ENCODE results near the gene VCAN. TPM values are rescaled to one million over a fixed set of nuclear protein-coding genes. Genes with fewer than 3 reads are reported as not detected.

The VCAN gene
- total RNA-seq, 4 donors from 2014 or later, result 9.4 to 49.2 (median 10.9) TPM

GRCh38 chr5:83490203-83490602 lies 18.7 kb downstream of the VCAN start:
- H3K27ac ChIP-seq, result no peak overlapping the region
- H3K4me1 ChIP-seq, result no peaks in the 10 kb centered on the region
- H3K36me3 ChIP-seq, result no peaks in the 10 kb centered on the region
- TF ChIP-seq CTCF (IDR thresholded peaks at IDR 0.05), result no peak
- TF ChIP-seq POLR2A (IDR thresholded peaks at IDR 0.05), result no peak
- no peak for TF ChIP-seq POLR2AphosphoS5 (IDR thresholded peaks at IDR 0.05)
- no peak for TF ChIP-seq EP300 (IDR thresholded peaks at IDR 0.05; ENCODE audit: low read depth)
- no peaks in the 10 kb centered on the region for H3K9me3 ChIP-seq
- no peaks in the 10 kb centered on the region for H3K27me3 ChIP-seq
- 94 to 100% methylated on average over 2 to 9 of the region's 9 CpGs for WGBS, 2 donors (ENCODE audit: low coverage in 1 of 2)
- H3K4me3 ChIP-seq, result no peak overlapping the region
- DNase-seq, result no peak
- intact Hi-C loops (cut with DNase I; ENCODE audit: low total_unique reads), result no loop called here
- in situ Hi-C loops (cut with MboI; ENCODE audit: low pct_ligation_motif_present in 1 of 4, low pct_unique_long_range_greater_than_20kb in 1 of 4, low sequenced_read_pairs in 3 of 4), result no loop called here

GRCh38 chr5:83492331-83492730 lies 20.8 kb downstream of the VCAN start:
- no peak overlapping the region for H3K27ac ChIP-seq
- intact Hi-C loops (cut with DNase I; ENCODE audit: low total_unique reads) (no loop called here), in situ Hi-C loops (cut with MboI; ENCODE audit: low pct_ligation_motif_present in 1 of 4, low pct_unique_long_range_greater_than_20kb in 1 of 4, low sequenced_read_pairs in 3 of 4) (no loop called here)
- no peak for TF ChIP-seq EP300 (IDR thresholded peaks at IDR 0.05; ENCODE audit: low read depth)
- no peak for TF ChIP-seq POLR2A (IDR thresholded peaks at IDR 0.05)
- TF ChIP-seq CTCF (IDR thresholded peaks at IDR 0.05), result no peak
- WGBS, 2 donors (ENCODE audit: low coverage in 1 of 2), result 80 to 88% methylated on average over 1 of the region's 1 CpG
- H3K4me1 ChIP-seq, result no peaks in the 10 kb centered on the region
- DNase-seq, result no peak
- no peaks in the 10 kb centered on the region for H3K36me3 ChIP-seq
- H3K9me3 ChIP-seq, result no peaks in the 10 kb centered on the region
- H3K27me3 ChIP-seq, result no peaks in the 10 kb centered on the region
- no peak overlapping the region for H3K4me3 ChIP-seq

GRCh38 chr5:83493644-83494043 lies 22.1 kb downstream of the VCAN start:
- no peaks in the 10 kb centered on the region for H3K27me3 ChIP-seq
- H3K4me3 ChIP-seq, result no peak overlapping the region
- intact Hi-C loops (cut with DNase I; ENCODE audit: low total_unique reads) (no loop called here), in situ Hi-C loops (cut with MboI; ENCODE audit: low pct_ligation_motif_present in 1 of 4, low pct_unique_long_range_greater_than_20kb in 1 of 4, low sequenced_read_pairs in 3 of 4) (no loop called here)
- no peaks in the 10 kb centered on the region for H3K9me3 ChIP-seq
- no peaks in the 10 kb centered on the region for H3K36me3 ChIP-seq
- 85 to 86% methylated on average over 7 of the region's 7 CpGs for WGBS, 2 donors (ENCODE audit: low coverage in 1 of 2)
- H3K4me1 ChIP-seq, result no peaks in the 10 kb centered on the region
- DNase-seq, result no peak
- TF ChIP-seq POLR2A (IDR thresholded peaks at IDR 0.05) (no peak), POLR2AphosphoS5 (IDR thresholded peaks at IDR 0.05) (no peak), CTCF (IDR thresholded peaks at IDR 0.05) (no peak), EP300 (IDR thresholded peaks at IDR 0.05; ENCODE audit: low read depth) (no peak)
- no peak overlapping the region for H3K27ac ChIP-seq

GRCh38 chr5:83494087-83494620 lies 22.6 kb downstream of the VCAN start:
- no peaks in the 10 kb centered on the region for H3K27me3 ChIP-seq
- intact Hi-C loops (cut with DNase I; ENCODE audit: low total_unique reads), result no loop called here

More at GRCh38 chr5:83494087-83494620, 22.6 kb downstream of the VCAN start:
- DNase-seq, result no peak
- Histone ChIP-seq H3K4me1 (no peaks in the 10 kb centered on the region), H3K9me3 (no peaks in the 10 kb centered on the region), H3K27ac (no peak overlapping the region), H3K4me3 (no peak overlapping the region), H3K36me3 (no peaks in the 10 kb centered on the region)
- in situ Hi-C loops (cut with MboI; ENCODE audit: low pct_ligation_motif_present in 1 of 4, low pct_unique_long_range_greater_than_20kb in 1 of 4, low sequenced_read_pairs in 3 of 4), result no loop called here
- 56 to 58% methylated on average over 2 of the region's 2 CpGs for WGBS, 2 donors (ENCODE audit: low coverage in 1 of 2)
- no peak for TF ChIP-seq POLR2AphosphoS5 (IDR thresholded peaks at IDR 0.05)
- TF ChIP-seq POLR2A (IDR thresholded peaks at IDR 0.05), result no peak
- no peak for TF ChIP-seq EP300 (IDR thresholded peaks at IDR 0.05; ENCODE audit: low read depth)
- TF ChIP-seq CTCF (IDR thresholded peaks at IDR 0.05), result no peak

Data from transverse colon (tissue), 4 donors.